BE2C (cell line): ENCODE data around the gene SANBR.

Experiments
- DNase-seq: peaks from one replicate; pipeline ENCODE4 v3.0.0-alpha.2; 2020
- H3K27me3 ChIP-seq: fragments of 250-450 bp; sonication (Bioruptor Pico); 2 replicates; pipeline ENCODE4 v1.5.1; 2020; ENCODE audit warnings: mild to moderate bottlenecking
- H3K36me3 ChIP-seq: fragments of 250-450 bp; sonication (Bioruptor Pico); 2 replicates; pipeline ENCODE4 v1.5.1; 2020; ENCODE audit warnings: mild to moderate bottlenecking
- H3K4me1 ChIP-seq: fragments of 250-450 bp; sonication (Bioruptor Pico); 2 replicates; pipeline ENCODE4 v1.5.1; 2020
- H3K4me3 ChIP-seq: 2 replicates; pipeline ENCODE4 v1.5.1; 2011; ENCODE audit warnings: low read depth, low read length
- H3K9me3 ChIP-seq: fragments of 250-450 bp; sonication (Bioruptor Pico); 2 replicates; pipeline ENCODE4 v1.5.1; 2020
- TF ChIP-seq, protein P1 (sequence below): IDR thresholded peaks from 2 replicates; pipeline ENCODE4 v1.5.1; 2012; ENCODE audit warnings: mild to moderate bottlenecking, low read depth, low read length

Gene SANBR

GRCh38 chr2:61059382-61059781, 6.3 kb upstream of the SANBR start:
- no peaks in the 10 kb centered on the region for H3K36me3 ChIP-seq
- H3K4me3 ChIP-seq: no peak overlapping the region
- no peaks in the 10 kb centered on the region for H3K27me3 ChIP-seq
- TF ChIP-seq, protein P1, sequence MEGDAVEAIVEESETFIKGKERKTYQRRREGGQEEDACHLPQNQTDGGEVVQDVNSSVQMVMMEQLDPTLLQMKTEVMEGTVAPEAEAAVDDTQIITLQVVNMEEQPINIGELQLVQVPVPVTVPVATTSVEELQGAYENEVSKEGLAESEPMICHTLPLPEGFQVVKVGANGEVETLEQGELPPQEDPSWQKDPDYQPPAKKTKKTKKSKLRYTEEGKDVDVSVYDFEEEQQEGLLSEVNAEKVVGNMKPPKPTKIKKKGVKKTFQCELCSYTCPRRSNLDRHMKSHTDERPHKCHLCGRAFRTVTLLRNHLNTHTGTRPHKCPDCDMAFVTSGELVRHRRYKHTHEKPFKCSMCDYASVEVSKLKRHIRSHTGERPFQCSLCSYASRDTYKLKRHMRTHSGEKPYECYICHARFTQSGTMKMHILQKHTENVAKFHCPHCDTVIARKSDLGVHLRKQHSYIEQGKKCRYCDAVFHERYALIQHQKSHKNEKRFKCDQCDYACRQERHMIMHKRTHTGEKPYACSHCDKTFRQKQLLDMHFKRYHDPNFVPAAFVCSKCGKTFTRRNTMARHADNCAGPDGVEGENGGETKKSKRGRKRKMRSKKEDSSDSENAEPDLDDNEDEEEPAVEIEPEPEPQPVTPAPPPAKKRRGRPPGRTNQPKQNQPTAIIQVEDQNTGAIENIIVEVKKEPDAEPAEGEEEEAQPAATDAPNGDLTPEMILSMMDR: no peak
- DNase-seq: no peak
- no peaks in the 10 kb centered on the region for H3K9me3 ChIP-seq
- H3K4me1 ChIP-seq: no peaks in the 10 kb centered on the region

DNA sequence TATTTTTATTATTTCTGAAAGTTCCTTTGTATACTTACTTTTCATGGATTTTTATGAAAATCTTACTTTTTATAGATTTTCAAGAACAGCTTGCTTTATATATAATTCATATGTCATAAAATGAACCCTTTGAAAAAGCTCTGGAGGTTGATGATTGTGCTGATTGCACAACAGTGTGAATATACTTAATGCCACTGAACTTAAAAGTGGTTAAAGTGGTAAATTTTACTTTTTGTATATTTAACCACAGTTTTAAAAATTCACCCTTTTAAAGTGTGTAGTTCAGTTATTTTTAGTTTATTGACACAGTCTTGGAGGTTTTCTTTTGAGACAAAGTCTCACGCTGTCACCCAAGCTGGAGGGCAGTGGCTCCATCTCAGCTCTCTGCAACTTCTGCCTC, 8.4 kb downstream of the SANBR start:
- no peaks in the 10 kb centered on the region for H3K27me3 ChIP-seq
- no peaks in the 10 kb centered on the region for H3K36me3 ChIP-seq
- no peaks in the 10 kb centered on the region for H3K9me3 ChIP-seq
- H3K4me3 ChIP-seq: no peak overlapping the region
- no peak for DNase-seq
- TF ChIP-seq, protein P1: no peak
- H3K4me1 ChIP-seq: no peaks in the 10 kb centered on the region

- H3K4me3 ChIP-seq: no peak overlapping the region
- TF ChIP-seq, protein P1: no peak
- H3K4me1 ChIP-seq: no peaks in the 10 kb centered on the region
- H3K27me3 ChIP-seq: no peaks in the 10 kb centered on the region
- H3K36me3 ChIP-seq: no peaks in the 10 kb centered on the region
- no peak for DNase-seq
- no peaks in the 10 kb centered on the region for H3K9me3 ChIP-seq
These were observed 20.2 kb downstream of the SANBR start for GRCh38 chr2:61085883-61086282.

DNA sequence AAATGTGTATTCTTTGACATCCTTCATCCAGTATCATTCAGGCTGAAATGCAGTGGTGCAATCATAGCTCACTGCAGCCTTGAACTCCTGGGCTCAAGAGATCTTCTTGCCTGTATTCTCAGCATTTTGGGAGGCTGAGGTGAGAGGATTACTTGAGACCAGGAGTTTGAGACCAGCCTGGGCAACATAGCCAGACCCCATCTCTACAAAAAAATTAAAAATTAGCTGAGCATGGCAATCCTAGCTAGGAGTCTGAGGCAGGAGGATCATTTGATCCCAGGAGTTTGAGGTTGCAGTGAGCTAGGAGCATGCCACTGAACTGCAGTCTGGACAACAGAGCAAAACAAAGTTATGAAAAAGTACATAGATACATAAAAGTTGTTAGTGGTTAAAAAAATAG, 24.1 kb downstream of the SANBR start:
- Histone ChIP-seq H3K4me3 (no peak overlapping the region), H3K36me3 (no peaks in the 10 kb centered on the region), H3K9me3 (no peaks in the 10 kb centered on the region), H3K4me1 (no peaks in the 10 kb centered on the region), H3K27me3 (no peaks in the 10 kb centered on the region)
- no peak for DNase-seq
- TF ChIP-seq, protein P1: no peak

DNA sequence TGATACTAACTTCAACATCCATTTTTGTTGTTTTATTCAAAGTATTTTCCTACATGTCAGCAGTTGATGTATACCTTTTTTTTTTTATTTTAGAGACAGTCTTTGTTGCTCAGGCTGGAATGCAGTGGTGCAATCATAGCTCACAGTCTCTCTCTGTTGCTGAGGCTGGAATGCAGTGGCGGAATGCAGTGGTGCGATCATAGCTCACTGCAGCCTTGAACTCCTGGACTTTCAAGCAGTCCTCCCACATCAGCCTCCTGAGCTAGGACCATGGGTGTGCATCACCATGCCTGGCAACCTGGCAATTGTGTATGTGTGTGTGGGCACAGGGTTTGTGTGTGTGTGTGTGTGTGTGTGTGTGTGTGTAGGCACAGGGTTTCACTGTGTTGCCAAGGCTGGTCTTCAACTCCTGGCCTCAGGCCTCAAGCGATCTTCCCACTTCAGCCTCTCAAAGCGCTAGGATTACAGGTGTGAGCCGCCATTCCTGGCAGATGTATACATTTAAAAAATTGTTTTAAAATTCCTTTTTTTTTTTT, 24.8 kb downstream of the SANBR start:
- Histone ChIP-seq H3K4me3 (no peak overlapping the region), H3K36me3 (no peaks in the 10 kb centered on the region), H3K4me1 (no peaks in the 10 kb centered on the region), H3K9me3 (no peaks in the 10 kb centered on the region), H3K27me3 (no peaks in the 10 kb centered on the region)
- TF ChIP-seq, protein P1: no peak
- no peak for DNase-seq

GRCh38 chr2:61091485-61091884, 25.8 kb downstream of the SANBR start:
- no peak for DNase-seq
- TF ChIP-seq, protein P1: no peak
- no peak overlapping the region for H3K4me3 ChIP-seq
- H3K27me3 ChIP-seq: no peaks in the 10 kb centered on the region
- no peaks in the 10 kb centered on the region for H3K36me3 ChIP-seq
- no peaks in the 10 kb centered on the region for H3K9me3 ChIP-seq
- H3K4me1 ChIP-seq: no peaks in the 10 kb centered on the region
